ENCODE data around the gene GLYR1. TPM values are rescaled to one million over a fixed set of nuclear protein-coding genes. Genes with fewer than 3 reads are reported as not detected.
A peak's percentile ranks its signal among the peaks of the same experiment; 100 is the strongest.

Gene GLYR1
- total RNA-seq, 1 experiment from 2014 or later: 111 TPM

- Histone ChIP-seq H3K4me3 (ENCODE audit: low read depth in 2 of 2, low read length in 2 of 2) (no peak overlapping the region), H3K27ac (ENCODE audit: low read length) (no peak overlapping the region), H3K9me3 (ENCODE audit: control insufficient read depth, insufficient read depth, low read depth, low read length) (no peaks in the 10 kb centered on the region), H3K27me3 (ENCODE audit: control insufficient read depth, insufficient read depth, low read length) (no peaks in the 10 kb centered on the region), H3K4me1 (ENCODE audit: control insufficient read depth, insufficient read depth, low read length) (peaks cover 6% of the 10 kb centered on the region), H3K36me3 (ENCODE audit: control insufficient read depth, insufficient read depth, low read length) (peaks cover 7% of the 10 kb centered on the region)
- intact Hi-C loops (cut with micrococcal nuclease; ENCODE audit: unreplicated experiment) (no loop called here), in situ Hi-C loops (cut with HindIII; ENCODE audit: low pct_unique_long_range_greater_than_20kb, low sequenced_read_pairs) (no loop called here)
- DNase-seq (ENCODE audit: low read depth, low spot score): no peak
- TF ChIP-seq POLR2AphosphoS5 (IDR thresholded peaks at IDR 0.05; ENCODE audit: low read depth, low read length) (no peak), REST (IDR thresholded peaks at IDR 0.05; ENCODE audit: insufficient read depth in 1 of 2, low read depth in 2 of 2, low read length in 1 of 2) (no peak), TCF7L2 (IDR thresholded peaks at IDR 0.05; ENCODE audit: low read depth, low read length) (no peak), CTCF (IDR thresholded peaks at IDR 0.05) (no peak), SIN3A (IDR thresholded peaks at IDR 0.05; ENCODE audit: borderline replicate concordance, insufficient read depth, low read depth, low read length) (no peak)
- no TSS peak for BruUV-seq (replicated peaks)
- CTCF ChIA-PET: no interaction called here
- POLR2A ChIA-PET: no interaction called here
- ATAC-seq: 0 out of 2 replicates have a peak, but pooled peaks have one; percentile 1
These were observed 44.8 kb upstream of the GLYR1 start for GRCh38 chr16:4891886-4892216.

DNA sequence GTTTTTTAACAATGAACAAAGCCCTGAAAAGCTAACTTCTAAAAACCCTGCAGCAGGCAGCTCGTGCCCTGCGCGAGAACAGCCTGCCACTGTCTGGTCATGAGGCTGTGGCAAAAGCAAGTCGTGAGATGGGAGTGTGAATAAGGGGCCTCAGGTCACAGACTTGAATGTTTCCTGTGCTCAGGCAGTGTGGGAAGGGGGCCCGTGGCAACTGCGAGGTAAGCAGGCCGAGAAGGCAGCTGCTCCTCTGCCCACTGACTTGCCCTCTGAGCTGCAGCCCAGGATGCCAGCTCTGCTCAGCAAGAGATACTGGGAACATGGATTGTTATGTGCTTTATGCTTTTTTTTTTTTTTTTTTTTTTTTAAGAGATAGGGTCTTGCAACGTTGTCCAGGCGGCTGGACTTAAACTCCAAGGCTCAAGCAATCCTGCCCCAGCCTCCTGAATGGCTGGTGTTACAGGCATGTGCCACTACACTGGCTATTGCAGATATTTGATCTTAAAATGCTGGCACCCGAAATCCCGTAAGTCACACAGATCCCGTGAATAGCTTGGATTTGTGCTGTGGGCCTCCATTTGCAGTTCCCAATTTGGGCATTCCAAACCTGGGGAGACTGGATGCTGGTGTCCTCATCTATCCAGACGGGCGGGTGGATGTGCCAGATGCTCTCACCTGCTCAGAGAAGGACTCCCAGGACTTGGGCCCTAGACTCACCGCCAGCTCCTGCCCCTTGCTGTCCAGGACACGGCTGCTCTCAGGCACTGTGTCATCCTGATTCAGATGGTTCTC is 44.2 kb upstream of the GLYR1 start:
- TF ChIP-seq CTCF (IDR thresholded peaks at IDR 0.05): no peak
- TF ChIP-seq POLR2AphosphoS5 (IDR thresholded peaks at IDR 0.05; ENCODE audit: low read depth, low read length): no peak
- no peak for TF ChIP-seq TCF7L2 (IDR thresholded peaks at IDR 0.05; ENCODE audit: low read depth, low read length)
- no peak for TF ChIP-seq REST (IDR thresholded peaks at IDR 0.05; ENCODE audit: insufficient read depth in 1 of 2, low read depth in 2 of 2, low read length in 1 of 2)
- no peak for TF ChIP-seq SIN3A (IDR thresholded peaks at IDR 0.05; ENCODE audit: borderline replicate concordance, insufficient read depth, low read depth, low read length)
- BruUV-seq (replicated peaks): no TSS peak
- ATAC-seq (peak; percentile 20; the same call in 1 of the 2 replicates), DNase-seq (ENCODE audit: low read depth, low spot score) (no peak)
- H3K9me3 ChIP-seq (ENCODE audit: control insufficient read depth, insufficient read depth, low read depth, low read length): no peaks in the 10 kb centered on the region
- peaks cover 6% of the 10 kb centered on the region for H3K4me1 ChIP-seq (ENCODE audit: control insufficient read depth, insufficient read depth, low read length)
- H3K27ac ChIP-seq (ENCODE audit: low read length): no peak overlapping the region
- H3K4me3 ChIP-seq (ENCODE audit: low read depth in 2 of 2, low read length in 2 of 2): no peak overlapping the region
- peaks cover 7% of the 10 kb centered on the region for H3K36me3 ChIP-seq (ENCODE audit: control insufficient read depth, insufficient read depth, low read length)
- in situ Hi-C loops (cut with HindIII; ENCODE audit: low pct_unique_long_range_greater_than_20kb, low sequenced_read_pairs) (no loop called here), intact Hi-C loops (cut with micrococcal nuclease; ENCODE audit: unreplicated experiment) (no loop called here)
- H3K27me3 ChIP-seq (ENCODE audit: control insufficient read depth, insufficient read depth, low read length): no peaks in the 10 kb centered on the region
- ChIA-PET POLR2A (no interaction called here), CTCF (no interaction called here)
